ENCODE results near the gene NOD2.

Gene NOD2

GRCh38 chr16:50668368-50669008 lies 24.9 kb upstream of the NOD2 start:
- in situ Hi-C loops (cut with MboI; ENCODE audit: low sequenced_read_pairs) = no loop called here

- in situ Hi-C loops (cut with MboI; ENCODE audit: low sequenced_read_pairs) = no loop called here
Measured at GRCh38 chr16:50669741-50670140, 23.7 kb upstream of the NOD2 start.

GRCh38 chr16:50670476-50670875 lies 22.9 kb upstream of the NOD2 start:
- in situ Hi-C loops (cut with MboI; ENCODE audit: low sequenced_read_pairs) = no loop called here

GRCh38 chr16:50671644-50672260 lies 21.7 kb upstream of the NOD2 start:
- in situ Hi-C loops (cut with MboI; ENCODE audit: low sequenced_read_pairs) = no loop called here

- in situ Hi-C loops (cut with MboI; ENCODE audit: low sequenced_read_pairs) = no loop called here
Measured at GRCh38 chr16:50673496-50674275, 19.7 kb upstream of the NOD2 start.

GRCh38 chr16:50674831-50675230 lies 18.6 kb upstream of the NOD2 start:
- in situ Hi-C loops (cut with MboI; ENCODE audit: low sequenced_read_pairs) = no loop called here

- in situ Hi-C loops (cut with MboI; ENCODE audit: low sequenced_read_pairs) = no loop called here
Measured at GRCh38 chr16:50675686-50676610, 17.5 kb upstream of the NOD2 start.

GRCh38 chr16:50676684-50677225 lies 16.7 kb upstream of the NOD2 start:
- in situ Hi-C loops (cut with MboI; ENCODE audit: low sequenced_read_pairs) = no loop called here

- in situ Hi-C loops (cut with MboI; ENCODE audit: low sequenced_read_pairs) = no loop called here
Measured at GRCh38 chr16:50677351-50677750, 16.1 kb upstream of the NOD2 start.

- in situ Hi-C loops (cut with MboI; ENCODE audit: low sequenced_read_pairs) = no loop called here
Measured at GRCh38 chr16:50678531-50678930, 14.9 kb upstream of the NOD2 start.

- in situ Hi-C loops (cut with MboI; ENCODE audit: low sequenced_read_pairs) = no loop called here
Measured at GRCh38 chr16:50679266-50679665, 14.1 kb upstream of the NOD2 start.

- in situ Hi-C loops (cut with MboI; ENCODE audit: low sequenced_read_pairs) = loop anchor here (5.0 kb wide), 1 partner anchor 57 kb away; no protein-coding TSS in a partner anchor
Measured at GRCh38 chr16:50679676-50680555, 13.5 kb upstream of the NOD2 start.

- in situ Hi-C loops (cut with MboI; ENCODE audit: low sequenced_read_pairs) = loop anchor here (5.0 kb wide), 1 partner anchor 57 kb away; no protein-coding TSS in a partner anchor
Measured at GRCh38 chr16:50680556-50680893, 12.9 kb upstream of the NOD2 start.

- in situ Hi-C loops (cut with MboI; ENCODE audit: low sequenced_read_pairs) = loop anchor here (5.0 kb wide), 1 partner anchor 56 kb away; no protein-coding TSS in a partner anchor
Measured at GRCh38 chr16:50681021-50681885, 12.2 kb upstream of the NOD2 start, which contains the start of gene SNX20. Gene SNX20 (minus strand): TSS chr16:50681312. CDS start chr16:50677526, 3,786 bp downstream.

- in situ Hi-C loops (cut with MboI; ENCODE audit: low sequenced_read_pairs) = loop anchor here (5.0 kb wide), 1 partner anchor 53 kb away; no protein-coding TSS in a partner anchor
Measured at GRCh38 chr16:50683689-50684374, 9.6 kb upstream of the NOD2 start.

GRCh38 chr16:50684823-50685461 lies 8.5 kb upstream of the NOD2 start:
- in situ Hi-C loops (cut with MboI; ENCODE audit: low sequenced_read_pairs) = loop anchor here (5.0 kb wide), 1 partner anchor 52 kb away; no protein-coding TSS in a partner anchor

- in situ Hi-C loops (cut with MboI; ENCODE audit: low sequenced_read_pairs) = no loop called here
Measured at GRCh38 chr16:50685462-50686063, 7.8 kb upstream of the NOD2 start.
